Calu3 (cell line): Measurements from ENCODE around the gene UBXN1. TPM values are rescaled to one million over a fixed set of nuclear protein-coding genes. Genes with fewer than 3 reads are reported as not detected.
A peak's percentile ranks its signal among the peaks of the same experiment; 100 is the strongest.

Experiments used
- Bru-seq: library from RNA; stranded (reverse); fragments of 400-500 nt; gene quantifications from one replicate; lab custom pipeline; 2021; lab: Mats Ljungman, UMichigan
- BruChase-seq, 2 experiments: library from RNA; stranded (reverse); fragments of 400-500 nt; gene quantifications; one replicate each; lab custom pipeline; 2021; lab: Mats Ljungman, UMichigan
- BruUV-seq: library from RNA; stranded (reverse); fragments of 400-500 nt; replicated peaks from 2 replicates; lab custom pipeline; 2021; lab: Mats Ljungman, UMichigan
- CTCF ChIA-PET: fragments of 300-600 bp; sonication (Branson Sonifier 250); formaldehyde crosslinking; loops from one replicate; lab custom pipeline; 2022; ENCODE audit warnings: antibody characterized with exemption; lab: Charles Lee
- DNase-seq: peaks from one replicate; pipeline ENCODE4 v3.0.0; 2022
- H3K27ac Mint-ChIP-seq: one replicate; pipeline ENCODE4 v1.8.0; 2022; ENCODE audit warnings: mixed read lengths; ENCODE audit not compliant: unreplicated experiment
- H3K27me3 Mint-ChIP-seq: one replicate; pipeline ENCODE4 v1.8.0; 2022; ENCODE audit warnings: mixed read lengths; ENCODE audit not compliant: unreplicated experiment
- H3K36me3 Mint-ChIP-seq: one replicate; pipeline ENCODE4 v1.8.0; 2022; ENCODE audit warnings: mild to moderate bottlenecking, moderate library complexity, mixed read lengths; ENCODE audit not compliant: insufficient read depth, unreplicated experiment
- H3K4me1 Mint-ChIP-seq: one replicate; pipeline ENCODE4 v1.8.0; 2022; ENCODE audit warnings: mild to moderate bottlenecking, low read depth, mixed read lengths; ENCODE audit not compliant: unreplicated experiment
- H3K4me3 Mint-ChIP-seq: one replicate; pipeline ENCODE4 v1.8.0; 2022; ENCODE audit warnings: mild to moderate bottlenecking, low read depth, moderate library complexity, mixed read lengths; ENCODE audit not compliant: unreplicated experiment
- H3K9me3 Mint-ChIP-seq: one replicate; pipeline ENCODE4 v1.8.0; 2022; ENCODE audit warnings: low read depth, mixed read lengths; ENCODE audit not compliant: unreplicated experiment
- CTCF ChIP-seq: fragments of 200-600 bp; IDR thresholded peaks from one replicate; pipeline ENCODE4 v1.8.0; 2022; ENCODE audit warnings: antibody characterized with exemption; ENCODE audit not compliant: unreplicated experiment
- intact Hi-C: fragments of 100-400 bp; cut with micrococcal nuclease; formaldehyde crosslinking; loops from one replicate; pipeline ENCODE4 v1.10.0; 2022; ENCODE audit not compliant: unreplicated experiment
- long read RNA-seq: library from polyadenylated mRNA; stranded (forward); transcript quantifications from one replicate; pipeline ENCODE4 v2.0.0, GENCODE V29; 2022
- total RNA-seq: library from RNA; stranded (reverse); gene quantifications from 2 replicates; pipeline ENCODE4 v1.2.3, GENCODE V29; 2022

UBXN1 gene
- total RNA-seq, result 91.9 and 98.7 TPM in 2 replicates
- percentile 85 among the genes with signal in this experiment for Bru-seq, nascent RNA
- percentile 95 among the genes with signal in this experiment for BruChase-seq, experiment 1, labeled RNA remaining after a 6-hour chase
- BruChase-seq, experiment 2, labeled RNA remaining after a 2-hour chase, result percentile 93 among the genes with signal in this experiment
- long read RNA-seq, transcript UBXN1-206 (8 exons, 1,257 nt), result minor isoform, 7 of 286 reads
- long read RNA-seq, transcript UBXN1-202 (9 exons, 1,153 nt), result major isoform, 178 of 286 reads
- long read RNA-seq, transcript UBXN1-217 (10 exons, 943 nt), result minor isoform, 13 of 286 reads
- long read RNA-seq, partial matches to known transcripts, result 68 of 286 reads
- long read RNA-seq, other reads (novel, unspliced or antisense), result 15 of 286 reads

- TF ChIP-seq CTCF, result no peak
- H3K9me3 Mint-ChIP-seq, result no peaks in the 10 kb centered on the region
- H3K27ac Mint-ChIP-seq, result peak within 1 kb of the TSS; percentile 84
- peak within 1 kb of the TSS; percentile 86 for H3K4me3 Mint-ChIP-seq
- peak; percentile 83 for DNase-seq
- CTCF ChIA-PET, result no interaction called here
- intact Hi-C loops, result no loop called here
- peaks cover 24% of the 10 kb centered on the region for H3K4me1 Mint-ChIP-seq
- peaks cover 54% of the 10 kb centered on the region for H3K36me3 Mint-ChIP-seq
- no peaks in the 10 kb centered on the region for H3K27me3 Mint-ChIP-seq
- TSS peak; percentile 29 for BruUV-seq
Measured at GRCh38 chr11:62678770-62679696, at the start of gene UBXN1. TSS of gene UBXN1 (minus strand) at chr11:62679073. CDS start at chr11:62678923, 150 bp downstream.

- peak within 1 kb of the TSS; percentile 98 for H3K27ac Mint-ChIP-seq
- H3K9me3 Mint-ChIP-seq, result no peaks in the 10 kb centered on the region
- no peaks in the 10 kb centered on the region for H3K27me3 Mint-ChIP-seq
- TF ChIP-seq CTCF, result no peak
- BruUV-seq, result TSS peak; percentile 72
- CTCF ChIA-PET, result interaction anchor here (0.6 to 2.2 kb wide), 7 partner anchors 26 to 155 kb away, joined by 3 to 8 read pairs (median 5); partner anchors contain the start of genes EEF1G, UQCC3 and ZBTB3
- H3K4me1 Mint-ChIP-seq, result peaks cover 11% of the 10 kb centered on the region
- peak; percentile 85 for DNase-seq
- intact Hi-C loops, result no loop called here
- H3K36me3 Mint-ChIP-seq, result peaks cover 68% of the 10 kb centered on the region
- H3K4me3 Mint-ChIP-seq, result peak within 1 kb of the TSS; percentile 89
Measured at GRCh38 chr11:62728171-62728988, 49.5 kb upstream of the UBXN1 start, which contains the start of gene TTC9C. TSS of gene TTC9C (plus strand) at chr11:62728486. CDS start at chr11:62728849, 363 bp downstream.

- Mint-ChIP-seq H3K36me3 (peaks cover 68% of the 10 kb centered on the region), H3K9me3 (no peaks in the 10 kb centered on the region), H3K27ac (peak overlapping the region; percentile 98), H3K4me1 (peaks cover 11% of the 10 kb centered on the region), H3K4me3 (peak overlapping the region; percentile 89), H3K27me3 (no peaks in the 10 kb centered on the region)
- BruUV-seq, result no TSS peak
- intact Hi-C loops, result no loop called here
- CTCF ChIA-PET, result interaction anchor here (0.6 to 2.2 kb wide), 9 partner anchors 12 to 821 kb away, joined by 3 to 8 read pairs (median 4); partner anchors contain the start of genes EEF1G, POLR2G, UQCC3 and ZBTB3
- DNase-seq, result peak; percentile 88
- no peak for TF ChIP-seq CTCF
Measured at GRCh38 chr11:62727872-62728170, 48.9 kb upstream of the UBXN1 start.
